Activated CD8-positive, alpha-beta memory T cell treated with anti-CD3 and anti-CD28 coated beads for 4 hours (primary cell): ENCODE data around the gene RIPK4.

Experiments used
- DNase-seq, 2 donors: peaks; one replicate each; pipeline ENCODE4 v3.0.0-alpha.2; 2020; ENCODE audit warnings: low read depth in 2 of 2

RIPK4 gene

GRCh38 chr21:41769111-41769510 is 2.3 kb upstream of the RIPK4 start:
- DNase-seq = no peak

DNA sequence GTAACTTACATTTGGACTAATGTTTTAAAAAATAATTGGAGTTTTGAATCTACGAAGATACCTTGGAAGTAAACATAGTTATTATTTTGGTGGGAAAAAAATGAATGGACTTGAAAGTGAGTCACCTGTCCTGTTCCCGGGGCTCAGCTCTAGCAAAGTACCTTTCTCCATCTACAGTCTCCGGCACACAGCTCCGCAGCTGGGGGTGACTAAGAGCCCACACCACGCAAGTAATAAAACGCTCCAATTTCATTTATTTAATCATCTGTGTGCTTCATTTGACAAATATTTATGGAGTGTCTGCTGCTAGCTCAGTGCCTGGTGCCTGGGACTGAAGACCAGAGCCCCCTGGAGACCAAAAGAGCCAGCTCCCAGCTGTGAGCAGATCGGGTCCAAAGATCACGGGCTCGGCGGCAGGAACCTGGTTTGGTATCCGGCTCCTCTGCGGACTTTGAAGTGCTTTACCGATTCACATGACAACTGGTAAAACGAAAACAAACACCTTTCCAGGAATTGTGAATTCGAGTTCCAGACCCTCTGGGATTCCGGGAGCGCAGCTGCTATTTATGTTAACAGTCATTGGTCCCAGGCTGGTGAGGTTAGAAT is 1.7 kb upstream of the RIPK4 start:
- DNase-seq = no peak

DNA sequence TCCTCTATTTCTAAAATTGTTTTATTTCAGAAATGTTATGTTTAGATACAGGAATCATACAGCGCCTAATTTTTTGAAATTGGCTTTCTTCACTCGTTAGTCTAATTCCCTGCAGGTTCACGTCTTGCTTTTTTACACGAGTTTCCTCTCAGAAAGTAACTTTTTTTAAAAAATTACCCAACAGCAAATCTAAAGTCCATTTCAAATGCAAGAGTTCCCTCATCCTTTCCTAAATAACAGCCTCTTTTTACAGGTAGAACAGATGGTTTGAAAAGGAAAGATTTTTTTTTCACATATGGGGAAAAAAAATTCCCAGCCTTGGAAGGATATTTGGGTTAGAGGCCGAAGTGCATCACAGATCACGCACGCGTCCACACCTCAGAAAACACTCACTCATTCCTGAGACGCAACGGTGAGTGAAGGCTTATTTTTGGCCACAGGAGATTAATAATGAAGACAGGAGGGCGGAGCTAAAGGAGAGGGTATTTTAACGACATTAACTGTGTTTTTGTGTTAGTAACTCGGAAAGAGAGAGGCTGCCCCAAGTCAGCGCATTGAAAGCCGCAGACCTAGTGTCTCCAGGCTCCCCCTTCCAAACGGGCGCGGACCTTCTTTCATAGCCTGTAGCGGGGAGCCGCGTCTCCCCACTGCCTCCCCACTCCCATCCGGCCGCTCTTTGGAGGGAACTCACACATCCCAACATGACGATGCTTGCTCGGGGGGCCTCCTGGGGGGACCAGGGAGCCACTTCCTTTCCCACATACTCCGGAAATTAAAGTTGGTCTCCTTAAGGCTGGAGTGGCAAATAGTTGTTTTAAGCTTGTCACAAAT is 969 bp upstream of the RIPK4 start:
- no peak for DNase-seq

DNA sequence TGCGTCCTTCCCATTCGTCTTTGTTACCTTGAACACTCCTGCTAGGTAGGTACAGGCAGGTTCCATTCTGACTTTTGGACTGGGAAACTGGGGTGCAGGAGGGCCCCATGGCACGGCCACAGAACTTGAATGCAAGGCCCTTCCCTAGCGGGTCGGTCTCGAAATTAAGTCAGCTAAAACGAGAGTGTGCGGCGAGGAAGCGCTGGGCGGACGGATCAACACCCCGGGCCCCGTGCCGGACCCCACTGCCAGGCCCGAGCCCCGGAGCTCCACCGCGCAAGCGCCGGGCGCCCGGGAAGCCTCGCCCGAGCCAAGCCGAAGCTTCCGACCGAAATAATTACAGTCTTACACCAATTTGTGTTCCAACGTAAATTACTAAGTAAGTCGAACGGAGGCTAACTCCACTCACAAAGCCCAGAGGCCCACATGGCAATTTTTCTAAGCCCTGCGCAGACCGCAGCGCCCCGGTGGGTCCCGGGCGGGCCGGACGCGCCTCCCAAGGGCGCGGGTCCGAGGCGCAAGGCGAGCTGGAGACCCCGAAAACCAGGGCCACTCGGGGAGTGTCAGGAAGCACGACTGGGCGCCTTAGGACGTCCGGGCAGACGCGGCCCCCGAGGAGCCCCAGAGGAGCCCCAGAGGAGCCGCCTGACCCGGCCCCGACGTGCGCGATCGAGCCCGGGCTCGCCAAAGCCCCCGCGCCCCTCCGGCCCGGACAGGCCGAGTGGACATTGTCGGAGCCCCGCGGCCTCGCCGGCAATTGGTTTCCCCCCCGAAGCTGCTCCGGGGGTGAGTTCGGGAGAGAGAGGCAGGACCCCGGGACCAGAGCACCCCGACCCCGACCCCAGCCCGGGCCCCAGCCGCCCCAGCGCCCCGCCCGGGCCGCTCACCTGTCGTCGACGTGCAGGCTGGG is 624 bp downstream of the RIPK4 start:
- no peak for DNase-seq

DNA sequence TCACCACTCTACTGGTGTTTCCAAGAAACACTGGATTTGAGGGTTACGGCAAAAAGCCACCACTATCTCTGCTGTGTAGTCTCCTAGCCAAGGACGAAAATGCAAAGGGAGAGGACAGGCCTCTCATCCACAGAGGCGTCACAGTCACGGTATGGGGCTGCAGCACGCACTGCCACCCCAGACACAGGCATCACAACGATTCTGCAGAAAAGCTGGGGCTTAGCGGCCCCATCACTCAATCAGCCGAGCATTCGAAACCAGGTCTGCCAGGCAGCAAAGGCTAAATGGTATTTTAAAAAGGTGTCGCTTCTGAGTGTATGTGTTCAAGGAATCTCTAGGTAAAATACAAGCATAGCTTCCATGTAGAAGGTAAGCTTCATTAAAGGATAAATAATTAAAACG is 1.4 kb downstream of the RIPK4 start:
- DNase-seq = no peak

DNA sequence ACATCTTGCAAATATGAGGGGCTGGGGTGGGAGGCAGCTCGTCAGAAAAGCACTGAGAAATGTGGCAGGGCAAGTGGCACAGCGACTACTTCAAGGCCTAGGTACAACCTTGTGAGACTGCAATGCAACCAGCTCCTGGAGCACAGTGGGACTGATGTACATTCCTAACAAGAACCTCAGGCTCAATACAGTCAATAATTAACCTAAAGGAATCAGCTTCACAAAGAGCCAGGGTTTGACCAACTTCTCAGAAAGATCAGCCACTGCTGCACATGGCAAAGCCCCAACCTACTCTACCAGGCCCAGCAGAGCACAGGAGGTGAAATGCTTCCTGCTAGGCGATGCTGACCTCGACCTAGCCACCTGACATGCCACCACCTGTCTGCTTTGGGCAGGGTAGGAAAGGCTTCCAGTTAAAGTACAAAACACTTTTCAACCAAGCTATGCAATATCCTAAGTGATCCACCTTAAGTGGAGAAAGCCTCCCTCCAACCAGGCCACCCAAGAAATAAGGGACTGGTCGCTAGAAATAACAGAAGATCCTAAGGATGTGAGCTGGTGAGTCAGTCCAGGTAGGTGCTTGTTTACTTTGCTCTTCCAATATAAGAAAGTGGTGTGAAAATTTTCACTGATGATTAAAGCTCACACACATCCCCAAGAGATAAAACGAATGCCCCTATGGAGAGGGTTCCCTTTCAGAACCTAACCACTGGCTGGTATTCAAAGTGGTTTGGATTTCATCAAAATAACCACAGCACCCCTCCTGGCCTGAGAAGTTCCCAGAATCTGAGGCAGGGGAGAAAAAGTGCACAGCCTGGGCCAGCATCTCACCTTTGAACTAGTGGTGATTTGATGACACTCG is 2.1 kb downstream of the RIPK4 start:
- DNase-seq = no peak

GRCh38 chr21:41763996-41764395 is 2.9 kb downstream of the RIPK4 start:
- no peak for DNase-seq

GRCh38 chr21:41763398-41763931 is 3.4 kb downstream of the RIPK4 start:
- no peak for DNase-seq

GRCh38 chr21:41762753-41763152 is 4.1 kb downstream of the RIPK4 start:
- DNase-seq = no peak

DNA sequence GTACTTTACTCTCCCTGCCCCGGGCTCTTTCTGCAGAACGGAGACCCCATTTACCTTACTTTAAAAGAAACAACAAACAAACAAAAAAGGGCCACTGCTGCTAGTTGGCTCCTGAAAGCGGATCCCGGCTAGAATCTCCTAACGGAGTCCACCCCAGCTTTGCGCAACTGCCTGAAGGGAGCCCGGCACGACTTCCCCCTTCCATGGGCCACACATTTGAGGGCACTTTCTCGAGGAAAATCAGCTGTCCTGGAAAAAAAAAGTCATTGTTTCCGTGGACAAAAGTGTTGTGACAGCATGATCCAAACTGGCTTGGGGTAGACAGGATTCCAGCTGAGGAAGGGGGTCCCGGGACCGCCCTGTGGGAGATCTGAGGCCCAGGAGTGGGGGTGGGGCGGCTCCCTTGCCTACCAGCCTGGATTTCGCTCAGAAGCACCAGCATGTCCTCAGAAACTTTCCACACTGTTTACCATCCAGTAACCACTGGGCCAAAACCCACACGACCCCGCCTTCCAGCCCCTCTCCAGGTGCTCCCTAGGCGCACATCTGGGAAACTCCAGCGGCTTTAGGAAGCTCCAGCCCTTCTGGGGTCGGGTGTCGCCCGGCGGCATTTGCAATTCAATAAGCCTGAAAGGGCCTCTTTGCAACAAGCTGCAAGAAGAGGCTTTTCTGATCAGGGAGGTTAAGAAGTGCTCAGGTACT is 4.8 kb downstream of the RIPK4 start:
- DNase-seq = no peak

- DNase-seq = no peak
These were observed 5.5 kb downstream of the RIPK4 start for GRCh38 chr21:41761211-41761933.

GRCh38 chr21:41760411-41760810 is 6.4 kb downstream of the RIPK4 start:
- DNase-seq = no peak

DNA sequence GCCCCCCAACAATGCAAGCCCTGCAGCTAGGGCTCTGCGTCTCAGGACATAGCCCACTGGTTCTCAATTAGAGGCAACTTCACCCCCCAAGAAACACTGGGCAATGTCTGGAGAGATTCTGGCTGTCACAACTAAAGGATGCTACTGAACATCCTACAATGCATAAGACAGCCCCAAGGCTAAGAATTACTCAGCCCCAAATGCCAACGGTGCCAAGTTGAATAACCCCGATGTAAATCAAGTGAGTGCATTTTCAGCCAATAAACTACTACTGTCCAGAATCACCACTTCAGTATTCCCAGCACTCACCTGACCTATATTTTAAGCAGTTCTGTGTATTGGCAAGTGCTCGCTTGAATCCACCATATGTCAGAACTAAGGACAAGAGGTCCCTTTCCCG is 6.9 kb downstream of the RIPK4 start:
- DNase-seq = no peak

DNA sequence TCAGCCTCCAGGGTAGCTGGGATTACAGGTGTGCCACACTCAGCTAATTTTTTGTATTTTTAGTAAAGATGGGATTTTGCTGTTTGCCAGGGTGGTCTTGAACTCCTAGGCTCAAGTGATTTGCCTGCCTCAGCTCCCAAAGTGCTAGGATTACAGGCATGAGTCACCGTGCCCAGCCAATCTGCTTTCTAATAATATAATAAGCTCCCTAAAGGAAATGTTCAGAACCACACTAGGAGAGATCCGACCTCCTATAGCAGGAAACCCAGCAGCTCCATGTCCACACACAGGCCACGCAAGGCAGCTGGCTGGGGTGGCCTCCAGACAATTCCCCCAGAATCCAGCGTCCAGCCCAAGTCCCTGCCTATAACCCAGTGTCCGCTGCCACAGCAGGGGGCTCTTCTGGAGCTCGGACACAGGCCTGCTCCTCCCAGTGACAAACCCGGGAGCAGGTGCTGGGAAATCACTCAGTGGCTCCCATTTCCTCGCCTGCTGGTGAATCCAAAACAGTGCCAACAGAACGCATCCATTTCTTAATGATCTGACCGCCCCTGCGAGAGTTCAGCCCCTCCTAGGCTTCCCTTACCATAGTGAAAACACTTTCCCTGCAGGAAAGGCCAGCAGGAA is 7.5 kb downstream of the RIPK4 start:
- DNase-seq = no peak

DNA sequence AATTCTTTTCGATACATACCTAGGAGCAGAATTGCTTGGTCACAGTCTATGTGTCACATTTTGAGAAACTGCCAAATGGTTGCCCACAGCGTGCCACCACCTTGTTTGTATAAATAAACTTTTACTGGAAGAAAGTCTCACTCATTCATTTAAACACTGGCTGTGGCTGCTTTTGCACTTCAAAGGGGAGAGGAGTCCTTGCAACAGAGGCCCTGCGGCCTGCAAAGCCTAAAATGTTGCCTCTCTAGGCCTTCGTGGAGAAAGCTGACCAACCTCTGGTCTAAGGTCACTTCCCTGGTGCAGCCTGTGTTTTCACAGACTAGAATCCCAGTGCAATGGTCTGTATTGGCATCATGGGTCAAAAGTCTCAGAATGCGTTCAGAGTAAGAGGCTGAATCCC is 8.3 kb downstream of the RIPK4 start:
- no peak for DNase-seq

DNA sequence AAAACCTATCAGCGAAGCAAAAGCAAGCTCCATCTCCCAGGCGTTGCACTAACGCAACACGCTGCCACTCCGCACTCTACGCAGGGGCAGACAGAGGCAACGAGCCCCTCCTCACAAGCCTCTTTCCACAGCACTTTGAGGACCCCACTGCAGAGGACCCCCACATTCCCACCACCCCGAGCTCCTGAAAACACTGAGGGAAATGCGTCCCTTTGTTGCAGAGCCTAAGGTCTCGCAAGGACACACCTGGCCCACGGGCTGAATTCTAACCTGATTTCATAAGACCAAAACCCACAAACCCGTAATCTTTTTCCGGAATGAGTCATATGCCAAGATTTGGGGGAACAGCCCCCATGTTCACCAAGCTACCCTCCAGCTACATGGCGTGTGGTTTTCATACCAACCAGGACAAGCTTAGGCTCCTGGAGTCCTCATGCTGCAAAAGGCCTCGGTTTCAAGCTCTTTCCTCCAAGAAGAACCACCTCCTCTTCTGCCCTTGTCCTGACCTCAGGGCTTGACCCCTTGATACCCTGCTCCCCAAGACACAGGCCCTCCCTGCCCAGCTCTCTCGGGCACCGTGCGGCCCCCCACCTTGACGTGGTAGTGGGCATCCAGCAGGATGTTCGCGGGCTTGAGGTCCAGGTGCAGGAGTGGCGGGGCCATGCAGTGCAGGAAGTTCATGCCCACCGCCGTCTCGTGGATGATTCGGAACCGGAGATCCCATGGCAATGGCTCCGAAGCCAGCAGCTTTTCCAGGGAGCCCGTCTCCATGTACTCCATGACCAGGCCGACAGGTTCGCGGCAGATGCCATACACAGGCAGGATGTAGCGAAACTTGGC is 10.7 kb downstream of the RIPK4 start:
- no peak for DNase-seq

GRCh38 chr21:41755258-41755933 is 11.5 kb downstream of the RIPK4 start:
- DNase-seq = no peak

DNA sequence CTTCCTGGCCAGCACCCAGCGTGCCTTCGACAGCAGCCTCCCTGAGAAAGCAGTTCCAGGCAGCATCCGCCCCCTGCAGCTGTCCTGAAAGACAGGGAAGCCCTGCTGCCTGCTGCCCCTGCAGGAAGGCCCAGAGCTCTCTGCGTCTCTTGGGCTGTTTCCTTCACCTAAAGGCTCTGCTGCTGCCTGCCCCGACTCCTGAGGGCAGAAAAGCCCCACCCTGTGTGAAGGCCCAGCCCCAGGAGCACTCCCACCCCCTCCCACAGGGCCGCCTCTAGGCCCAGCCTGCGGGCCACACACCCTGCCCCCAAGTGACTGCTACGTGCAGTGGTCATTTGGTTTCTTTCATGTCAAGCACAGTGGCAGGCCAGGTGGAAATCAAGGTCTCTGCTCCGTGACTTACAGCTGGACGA is 12.4 kb downstream of the RIPK4 start:
- DNase-seq = no peak
